GM23248 (cell line): ENCODE measurements around the gene CDC20. TPM values are rescaled to one million over a fixed set of nuclear protein-coding genes. Genes with fewer than 3 reads are reported as not detected.
A peak's percentile ranks its signal among the peaks of the same experiment; 100 is the strongest.
"Not testable (repeated sequence)": the region's sequence is repeated elsewhere in the genome, so short reads cannot be mapped to it uniquely, and the experiment has no call there.

Source experiments
- DNase-seq: peaks from one replicate; pipeline ENCODE4 v3.0.0-alpha.2; 2015
- H2AFZ ChIP-seq: fragments of 200-600 bp; sonication (generic); 2 replicates; pipeline ENCODE4 v1.6.1; 2016; ENCODE audit warnings: antibody characterized with exemption
- H3F3A ChIP-seq: fragments of 200-600 bp; sonication (generic); 2 replicates; pipeline ENCODE4 v1.6.1; 2016; ENCODE audit warnings: mild to moderate bottlenecking, antibody characterized with exemption, mixed run types; ENCODE audit not compliant: insufficient read depth
- H3K27ac ChIP-seq: fragments of 200-600 bp; sonication (generic); 2 replicates; pipeline ENCODE4 v1.5.1; 2016; ENCODE audit warnings: mild to moderate bottlenecking
- H3K27me3 ChIP-seq: fragments of 200-600 bp; sonication (generic); replicated peaks from 2 replicates; pipeline ENCODE4 v1.6.1; 2016; ENCODE audit warnings: mild to moderate bottlenecking; ENCODE audit not compliant: insufficient read depth
- H3K36me3 ChIP-seq: fragments of 200-600 bp; sonication (generic); 2 replicates; pipeline ENCODE4 v1.6.1; 2016; ENCODE audit warnings: low read depth, mild to moderate bottlenecking
- H3K4me1 ChIP-seq: fragments of 200-600 bp; sonication (generic); 2 replicates; pipeline ENCODE4 v1.6.1; 2016; ENCODE audit warnings: mild to moderate bottlenecking; ENCODE audit not compliant: insufficient read depth
- H3K4me2 ChIP-seq: fragments of 200-600 bp; sonication (generic); one replicate; pipeline ENCODE4 v1.6.1; 2016; ENCODE audit warnings: mild to moderate bottlenecking; ENCODE audit not compliant: unreplicated experiment
- H3K4me3 ChIP-seq: fragments of 200-600 bp; sonication (generic); 2 replicates; pipeline ENCODE4 v1.5.1; 2016; ENCODE audit warnings: mild to moderate bottlenecking
- H3K79me2 ChIP-seq: fragments of 200-600 bp; sonication (generic); 2 replicates; pipeline ENCODE4 v1.6.1; 2016; ENCODE audit warnings: mild to moderate bottlenecking; ENCODE audit not compliant: insufficient read depth
- H3K9ac ChIP-seq: fragments of 200-600 bp; sonication (generic); 2 replicates; pipeline ENCODE4 v1.6.1; 2016; ENCODE audit warnings: mild to moderate bottlenecking
- H3K9me2 ChIP-seq: fragments of 200-600 bp; sonication (generic); 2 replicates; pipeline ENCODE4 v1.6.1; 2016; ENCODE audit warnings: mixed run types, mild to moderate bottlenecking, moderate library complexity; ENCODE audit not compliant: insufficient read depth
- H3K9me3 ChIP-seq: fragments of 200-600 bp; sonication (generic); one replicate; pipeline ENCODE4 v1.6.1; 2017; ENCODE audit warnings: low read depth
- H4K20me1 ChIP-seq: fragments of 200-600 bp; sonication (generic); 2 replicates; pipeline ENCODE4 v1.6.0; 2016; ENCODE audit not compliant: insufficient read depth
- EZH2 ChIP-seq: fragments of 200-600 bp; sonication (generic); IDR thresholded peaks from 2 replicates; pipeline ENCODE4 v1.6.1; 2018; ENCODE audit warnings: antibody characterized with exemption, mild to moderate bottlenecking; ENCODE audit not compliant: insufficient read depth, poor library complexity, severe bottlenecking
- EZH2phosphoT487 ChIP-seq: fragments of 200-600 bp; sonication (generic); IDR thresholded peaks from 2 replicates; pipeline ENCODE4 v1.6.1; 2018; ENCODE audit warnings: antibody characterized with exemption, moderate library complexity, mild to moderate bottlenecking, low read depth; ENCODE audit not compliant: insufficient read depth
- WGBS, 2 experiments: methylation state at CpG; one replicate each; pipeline ENCODE4 v1.1.6; 2015 to 2017; ENCODE audit warnings: low lambda C conversion rate in 2 of 2, low coverage in 1 of 2; ENCODE audit errors: missing lambda C conversion rate in 2 of 2; 5-methylcytosine and 5-hydroxymethylcytosine counted together
- in situ Hi-C: fragments of 300-500 bp; cut with MboI; formaldehyde crosslinking; loops from 2 replicates; pipeline ENCODE4 v1.15.0; 2020
- polyA plus RNA-seq: library from polyadenylated mRNA; unstranded; fragments of >200 nt; fragmentation: Nextera tagmentation; extraction: Ambion mirVana; gene quantifications from 2 replicates; pipeline ENCODE4 v1.2.1, GENCODE V29; 2016
- total RNA-seq: library from RNA; depleted of rRNA; stranded (reverse); fragments of >200 nt; shearing (Covaris generic); gene quantifications from 2 replicates; pipeline ENCODE4 v1.2.3, GENCODE V29; 2014

Gene CDC20
- total and polyA plus RNA-seq, 2 experiments from 2014 or later = 48.9 to 50.9 TPM

DNA sequence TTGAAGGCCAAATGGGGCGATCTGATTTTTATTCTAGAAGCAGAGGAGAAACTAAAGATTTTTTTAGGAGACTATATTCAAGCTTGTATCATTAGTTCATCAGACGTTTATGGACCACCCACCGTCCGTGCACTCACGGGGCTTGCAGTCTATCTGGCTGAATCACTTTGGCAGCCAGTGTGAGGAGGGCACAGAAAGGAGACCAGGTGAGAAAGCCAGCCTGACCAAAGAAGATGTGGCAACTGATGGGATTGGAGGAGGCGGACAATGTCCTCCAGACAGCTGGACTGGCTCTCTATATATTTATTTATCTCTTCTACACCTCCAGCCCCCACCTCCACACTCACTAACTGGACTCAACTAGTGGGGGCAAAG lies 9.9 kb downstream of the CDC20 start:
- DNase-seq = no peak
- Histone ChIP-seq H3K9me3 (no peaks in the 10 kb centered on the region), H3F3A (peaks cover 56% of the 10 kb centered on the region), H3K9ac (peak overlapping the region; percentile 99), H3K36me3 (peaks cover 8% of the 10 kb centered on the region; the same call in 1 of the 2 replicates), H3K4me2 (peak overlapping the region; percentile 93), H3K27me3 (no peaks in the 10 kb centered on the region), H3K9me2 (no peaks in the 10 kb centered on the region), H4K20me1 (no peaks in the 10 kb centered on the region), H3K4me3 (peak overlapping the region; percentile 98), H3K27ac (peak overlapping the region; percentile 90), H3K79me2 (peaks cover 67% of the 10 kb centered on the region), H2AFZ (peak overlapping the region; percentile 68), H3K4me1 (peaks cover 25% of the 10 kb centered on the region)
- TF ChIP-seq EZH2 (no peak), EZH2phosphoT487 (no peak)
- in situ Hi-C loops = no loop called here
- WGBS, 2 experiments = 14 to 16% methylated on average over 6 of the region's 6 CpGs

DNA sequence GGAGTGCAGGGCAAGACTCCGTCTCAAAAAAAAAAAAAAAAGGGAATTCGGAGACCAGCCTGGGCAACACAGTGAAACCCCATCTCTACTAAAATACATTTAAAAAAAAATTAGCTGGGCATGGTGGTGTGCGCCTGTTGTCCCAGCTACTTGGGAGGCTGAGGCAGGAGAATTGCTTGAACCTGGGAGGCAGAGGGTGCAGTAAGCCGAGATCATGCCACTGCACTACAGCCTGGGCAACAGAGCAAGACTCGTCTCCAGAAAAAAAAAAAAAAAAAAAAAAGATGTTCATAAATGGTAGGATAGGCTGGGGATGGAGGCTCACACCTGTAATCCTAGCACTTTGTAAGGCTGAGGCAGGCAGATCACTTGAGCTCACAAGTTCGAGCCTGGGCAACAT lies 11.0 kb downstream of the CDC20 start:
- H3K27me3 ChIP-seq, H3K4me3 ChIP-seq, in situ Hi-C loops, H3K9ac ChIP-seq, H3K27ac ChIP-seq, DNase-seq, H2AFZ ChIP-seq, H3K36me3 ChIP-seq, H3K9me3 ChIP-seq, H3K9me2 ChIP-seq, H3K4me2 ChIP-seq, H4K20me1 ChIP-seq: not testable (repeated sequence)
- peaks cover 56% of the 10 kb centered on the region for H3F3A ChIP-seq
- 96 to 100% methylated on average over 6 of the region's 6 CpGs for WGBS, 2 experiments
- H3K79me2 ChIP-seq = peaks cover 56% of the 10 kb centered on the region
- H3K4me1 ChIP-seq = peaks cover 32% of the 10 kb centered on the region

DNA sequence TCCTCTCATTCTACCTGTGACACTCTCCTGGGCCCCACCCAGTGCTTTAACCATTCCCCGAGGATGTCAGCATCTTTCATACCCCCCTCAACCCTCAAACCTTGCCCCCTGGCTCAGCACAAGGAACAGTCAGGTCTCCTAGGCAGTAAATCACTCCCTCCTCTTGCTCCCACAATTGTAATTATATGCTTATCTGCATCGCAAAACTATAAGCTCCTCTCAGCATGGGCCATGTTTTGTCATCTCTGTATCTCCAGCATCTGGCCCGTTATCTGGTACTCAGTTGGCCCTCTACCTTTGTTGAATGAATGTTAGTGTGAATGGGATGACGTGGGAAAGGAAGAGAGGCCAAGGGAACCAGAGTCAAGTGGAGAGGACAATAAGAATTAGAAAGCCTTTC lies 11.8 kb downstream of the CDC20 start:
- Histone ChIP-seq H3K4me1 (peaks cover 32% of the 10 kb centered on the region), H3K27ac (no peak overlapping the region), H3K27me3 (no peaks in the 10 kb centered on the region), H3K79me2 (peaks cover 48% of the 10 kb centered on the region), H3K36me3 (no peaks in the 10 kb centered on the region), H3K9me2 (no peaks in the 10 kb centered on the region), H3K9me3 (no peaks in the 10 kb centered on the region), H3F3A (peaks cover 51% of the 10 kb centered on the region), H3K4me3 (no peak overlapping the region), H2AFZ (no peak overlapping the region), H3K4me2 (no peak overlapping the region), H3K9ac (no peak overlapping the region), H4K20me1 (no peaks in the 10 kb centered on the region)
- DNase-seq = no peak
- WGBS, 2 experiments = 85 to 92% methylated on average over 4 of the region's 4 CpGs
- in situ Hi-C loops = no loop called here
- TF ChIP-seq EZH2phosphoT487 (no peak), EZH2 (no peak)

DNA sequence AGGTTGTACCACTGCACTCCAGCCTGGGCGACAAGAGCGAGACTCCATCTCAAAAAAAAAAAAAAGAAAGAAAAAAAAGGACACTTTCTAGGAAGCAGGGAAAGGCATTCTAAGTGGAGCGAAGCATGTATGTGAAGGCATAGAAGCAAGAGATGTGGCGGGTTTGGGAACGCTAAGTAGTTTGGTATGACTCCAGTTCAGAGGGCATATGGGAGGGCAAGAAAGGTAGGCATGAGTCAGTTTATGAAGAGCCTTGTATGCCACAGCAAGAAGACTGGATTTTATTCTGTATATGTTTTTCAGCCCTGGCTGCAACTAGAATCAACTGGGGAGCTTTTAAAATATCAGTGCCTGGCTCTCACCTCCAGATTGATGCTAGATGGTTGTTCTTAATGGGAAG lies 13.4 kb downstream of the CDC20 start:
- no peaks in the 10 kb centered on the region for H4K20me1 ChIP-seq
- no peaks in the 10 kb centered on the region for H3K9me3 ChIP-seq
- WGBS, 2 experiments = 91 to 92% methylated on average over 4 to 5 of the region's 5 CpGs
- H3K9me2 ChIP-seq = no peaks in the 10 kb centered on the region
- in situ Hi-C loops = no loop called here
- no peak for TF ChIP-seq EZH2phosphoT487
- TF ChIP-seq EZH2 = no peak
- 0 out of 2 replicates have a peak overlapping the region, but pooled peaks have one; percentile 29 for H3K9ac ChIP-seq
- peak overlapping the region; percentile 89 for H3K27ac ChIP-seq
- H3K4me1 ChIP-seq = peaks cover 26% of the 10 kb centered on the region
- DNase-seq = peak; percentile 20
- no peaks in the 10 kb centered on the region for H3K36me3 ChIP-seq
- peak overlapping the region; percentile 4 for H3K4me2 ChIP-seq
- H2AFZ ChIP-seq = no peak overlapping the region
- H3K4me3 ChIP-seq = no peak overlapping the region
- no peaks in the 10 kb centered on the region for H3K27me3 ChIP-seq
- peaks cover 59% of the 10 kb centered on the region for H3F3A ChIP-seq
- H3K79me2 ChIP-seq = peaks cover 32% of the 10 kb centered on the region
